Stimulated activated effector memory CD8-positive, alpha-beta T cell treated with anti-CD3 and anti-CD28 coated beads, Interleukin-12 subunit alpha, Interleukin-12 subunit beta, amount 100 ng/mL, for 72 hours (primary cell): ENCODE measurements around the gene LTO1.
"Not testable (repeated sequence)": the region's sequence is repeated elsewhere in the genome, so short reads cannot be mapped to it uniquely, and the experiment has no call there.

Source experiments
- ATAC-seq: fragments of 150-1000 bp; cut with Tn5 transposase; 2 replicates; pipeline ENCODE4 v1.10.0; 2021
- DNase-seq, 2 donors: peaks; one replicate each; pipeline ENCODE4 v3.0.0; 2021 to 2022; ENCODE audit warnings: low spot score in 2 of 2
- H3K27ac Mint-ChIP-seq: one replicate; pipeline ENCODE4 v1.8.0; 2022; ENCODE audit warnings: mild to moderate bottlenecking, mixed read lengths
- H3K36me3 Mint-ChIP-seq: one replicate; pipeline ENCODE4 v1.8.0; 2022; ENCODE audit warnings: mild to moderate bottlenecking, mixed read lengths
- H3K4me1 Mint-ChIP-seq: one replicate; pipeline ENCODE4 v1.8.0; 2022; ENCODE audit warnings: mixed read lengths
- H3K4me3 Mint-ChIP-seq: one replicate; pipeline ENCODE4 v1.8.0; 2022; ENCODE audit warnings: mild to moderate bottlenecking, mixed read lengths
- H3K9me3 Mint-ChIP-seq: one replicate; pipeline ENCODE4 v1.8.0; 2022; ENCODE audit warnings: mixed read lengths

LTO1 gene

GRCh38 chr11:69630424-69630823 is 44.7 kb downstream of the LTO1 start:
- DNase-seq (no peak), ATAC-seq (no peak)
- no peak overlapping the region for H3K4me3 Mint-ChIP-seq
- H3K27ac Mint-ChIP-seq, result no peak overlapping the region
- H3K36me3 Mint-ChIP-seq, result no peaks in the 10 kb centered on the region
- no peaks in the 10 kb centered on the region for H3K4me1 Mint-ChIP-seq
- peaks cover 7% of the 10 kb centered on the region for H3K9me3 Mint-ChIP-seq

- no peak overlapping the region for H3K4me3 Mint-ChIP-seq
- no peak for ATAC-seq
- no peaks in the 10 kb centered on the region for H3K36me3 Mint-ChIP-seq
- no peak overlapping the region for H3K27ac Mint-ChIP-seq
- no peaks in the 10 kb centered on the region for H3K4me1 Mint-ChIP-seq
- peaks cover 7% of the 10 kb centered on the region for H3K9me3 Mint-ChIP-seq
- no peak for DNase-seq
Observed at GRCh38 chr11:69630017-69630416, 45.1 kb downstream of the LTO1 start.

GRCh38 chr11:69627551-69627950 is 47.6 kb downstream of the LTO1 start:
- no peak overlapping the region for H3K27ac Mint-ChIP-seq
- ATAC-seq, result no peak
- no peaks in the 10 kb centered on the region for H3K36me3 Mint-ChIP-seq

GRCh38 chr11:69625476-69625875 is 49.7 kb downstream of the LTO1 start:
- Mint-ChIP-seq H3K9me3 (peaks cover 7% of the 10 kb centered on the region), H3K27ac (no peak overlapping the region), H3K4me1 (no peaks in the 10 kb centered on the region), H3K36me3 (no peaks in the 10 kb centered on the region), H3K4me3 (no peak overlapping the region)
- DNase-seq (no peak), ATAC-seq (no peak)

More at GRCh38 chr11:69627551-69627950, 47.6 kb downstream of the LTO1 start:
- Mint-ChIP-seq H3K4me1 (no peaks in the 10 kb centered on the region), H3K9me3 (peaks cover 7% of the 10 kb centered on the region), H3K4me3 (no peak overlapping the region)
- no peak for DNase-seq

GRCh38 chr11:69624293-69624692 is 50.9 kb downstream of the LTO1 start:
- H3K4me3 Mint-ChIP-seq, result no peak overlapping the region
- H3K27ac Mint-ChIP-seq, result no peak overlapping the region
- ATAC-seq (no peak), DNase-seq (no peak)
- no peaks in the 10 kb centered on the region for H3K4me1 Mint-ChIP-seq
- H3K9me3 Mint-ChIP-seq, result peaks cover under 1% of the 10 kb centered on the region
- no peaks in the 10 kb centered on the region for H3K36me3 Mint-ChIP-seq

- H3K4me3 Mint-ChIP-seq, DNase-seq, H3K27ac Mint-ChIP-seq, H3K9me3 Mint-ChIP-seq, ATAC-seq, H3K36me3 Mint-ChIP-seq, H3K4me1 Mint-ChIP-seq: not testable (repeated sequence)
Observed at GRCh38 chr11:69622097-69622681, 53.0 kb downstream of the LTO1 start.

- Mint-ChIP-seq H3K36me3 (no peaks in the 10 kb centered on the region), H3K4me1 (no peaks in the 10 kb centered on the region), H3K27ac (no peak overlapping the region), H3K4me3 (no peak overlapping the region), H3K9me3 (no peaks in the 10 kb centered on the region)
- ATAC-seq (no peak), DNase-seq (no peak)
Observed at GRCh38 chr11:69620683-69621290, 54.4 kb downstream of the LTO1 start.

GRCh38 chr11:69618237-69618636 is 56.9 kb downstream of the LTO1 start:
- Mint-ChIP-seq H3K27ac (no peak overlapping the region), H3K9me3 (no peaks in the 10 kb centered on the region), H3K36me3 (no peaks in the 10 kb centered on the region), H3K4me1 (no peaks in the 10 kb centered on the region), H3K4me3 (no peak overlapping the region)
- ATAC-seq (no peak), DNase-seq (no peak)

- H3K36me3 Mint-ChIP-seq, result no peaks in the 10 kb centered on the region
- no peak overlapping the region for H3K4me3 Mint-ChIP-seq
- H3K27ac Mint-ChIP-seq, result no peak overlapping the region
- DNase-seq (no peak), ATAC-seq (no peak)
- no peaks in the 10 kb centered on the region for H3K4me1 Mint-ChIP-seq
- H3K9me3 Mint-ChIP-seq, result no peaks in the 10 kb centered on the region
Observed at GRCh38 chr11:69617682-69618081, 57.5 kb downstream of the LTO1 start.

- no peak overlapping the region for H3K27ac Mint-ChIP-seq
- DNase-seq (no peak), ATAC-seq (no peak)
- no peak overlapping the region for H3K4me3 Mint-ChIP-seq
- H3K9me3 Mint-ChIP-seq, result no peaks in the 10 kb centered on the region
- no peaks in the 10 kb centered on the region for H3K4me1 Mint-ChIP-seq
- no peaks in the 10 kb centered on the region for H3K36me3 Mint-ChIP-seq
Observed at GRCh38 chr11:69617220-69617619, 57.9 kb downstream of the LTO1 start.
